Activated T-cell treated with anti-CD3 and anti-CD28 coated beads, Interleukin-2, amount 50 U/mL, for 4 hours (primary cell): Measurements from ENCODE around the gene UROD. TPM values are rescaled to one million over a fixed set of nuclear protein-coding genes. Genes with fewer than 3 reads are reported as not detected.
"Not testable (repeated sequence)": the region's sequence is repeated elsewhere in the genome, so short reads cannot be mapped to it uniquely, and the experiment has no call there.

ENCODE experiments used
- ATAC-seq, 2 donors: fragments of 200-7000 bp; cut with Tn5 transposase; one replicate each; pipeline ENCODE4 v1.10.0; 2021
- DNase-seq: peaks from one replicate; pipeline ENCODE4 v3.0.0-alpha.2; 2020
- H3K27me3 Mint-ChIP-seq: one replicate; pipeline ENCODE4 v1.8.0; 2021; ENCODE audit warnings: low read depth, mixed read lengths
- H3K36me3 Mint-ChIP-seq: one replicate; pipeline ENCODE4 v1.8.0; 2022; ENCODE audit warnings: mixed read lengths; ENCODE audit not compliant: insufficient read depth
- H3K4me1 Mint-ChIP-seq: one replicate; pipeline ENCODE4 v1.8.0; 2021; ENCODE audit warnings: low read depth, mixed read lengths
- H3K4me3 Mint-ChIP-seq: one replicate; pipeline ENCODE4 v1.8.0; 2021; ENCODE audit warnings: mild to moderate bottlenecking, moderate library complexity, mixed read lengths
- H3K9me3 Mint-ChIP-seq: one replicate; pipeline ENCODE4 v1.8.0; 2021; ENCODE audit warnings: mixed read lengths
- total RNA-seq, 3 donors: library from RNA; stranded (reverse); gene quantifications; one replicate each; pipeline ENCODE4 v1.2.1, GENCODE V29; 2021

The UROD gene
- total RNA-seq, 3 donors from 2014 or later: 95.0 to 112 (median 99.1) TPM

GRCh38 chr1:45038661-45039364 lies 26.8 kb downstream of the UROD start:
- DNase-seq (no peak), ATAC-seq (no peak)
- Mint-ChIP-seq H3K4me3 (no peak overlapping the region), H3K9me3 (no peaks in the 10 kb centered on the region), H3K36me3 (peaks cover 11% of the 10 kb centered on the region), H3K4me1 (no peaks in the 10 kb centered on the region), H3K27me3 (no peaks in the 10 kb centered on the region)

GRCh38 chr1:45040297-45040696 lies 28.2 kb downstream of the UROD start:
- no peaks in the 10 kb centered on the region for H3K27me3 Mint-ChIP-seq
- no peak overlapping the region for H3K4me3 Mint-ChIP-seq
- ATAC-seq: no peak
- H3K36me3 Mint-ChIP-seq: peaks cover 9% of the 10 kb centered on the region
- H3K9me3 Mint-ChIP-seq: no peaks in the 10 kb centered on the region
- no peak for DNase-seq
- no peaks in the 10 kb centered on the region for H3K4me1 Mint-ChIP-seq

DNA sequence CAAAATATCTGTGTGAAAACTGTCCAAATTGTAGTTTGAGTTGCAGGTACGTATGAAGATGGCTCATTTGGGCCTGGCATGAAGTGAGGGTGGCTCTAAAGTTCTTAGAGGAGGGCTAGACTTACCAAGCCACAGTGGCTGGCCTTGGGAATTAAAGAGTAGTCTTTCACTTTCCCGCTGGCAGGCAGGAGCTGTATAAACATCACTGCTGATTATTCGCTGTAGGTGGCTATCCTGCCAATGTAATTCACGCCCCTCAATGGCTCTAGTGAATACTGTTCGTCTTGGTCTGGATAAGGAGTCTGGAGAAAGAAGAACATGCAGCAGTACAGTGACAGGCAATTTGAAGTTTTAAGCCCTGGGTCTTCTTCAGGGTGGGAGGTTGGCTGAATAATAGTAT lies 31.0 kb downstream of the UROD start:
- Mint-ChIP-seq H3K27me3 (no peaks in the 10 kb centered on the region), H3K36me3 (peaks cover 9% of the 10 kb centered on the region)

GRCh38 chr1:45044916-45045315 lies 32.9 kb downstream of the UROD start:
- Mint-ChIP-seq H3K36me3 (peaks cover 6% of the 10 kb centered on the region), H3K4me3 (no peak overlapping the region)
- ATAC-seq: no peak

More for the DNA sequence above, 31.0 kb downstream of the UROD start:
- DNase-seq (no peak), ATAC-seq (no peak)
- Mint-ChIP-seq H3K4me3 (no peak overlapping the region), H3K4me1 (no peaks in the 10 kb centered on the region), H3K9me3 (no peaks in the 10 kb centered on the region)

GRCh38 chr1:45047032-45047431 lies 35.0 kb downstream of the UROD start:
- no peaks in the 10 kb centered on the region for H3K9me3 Mint-ChIP-seq
- ATAC-seq: no peak
- no peak for DNase-seq
- no peak overlapping the region for H3K4me3 Mint-ChIP-seq
- H3K36me3 Mint-ChIP-seq: peaks cover 6% of the 10 kb centered on the region
- peaks cover 19% of the 10 kb centered on the region for H3K4me1 Mint-ChIP-seq
- H3K27me3 Mint-ChIP-seq: no peaks in the 10 kb centered on the region

More at GRCh38 chr1:45044916-45045315, 32.9 kb downstream of the UROD start:
- no peak for DNase-seq
- Mint-ChIP-seq H3K27me3 (no peaks in the 10 kb centered on the region), H3K4me1 (peaks cover 5% of the 10 kb centered on the region), H3K9me3 (no peaks in the 10 kb centered on the region)

GRCh38 chr1:45051005-45051772 lies 39.1 kb downstream of the UROD start:
- Mint-ChIP-seq H3K4me1 (peaks cover 19% of the 10 kb centered on the region), H3K36me3 (peaks cover 1% of the 10 kb centered on the region), H3K4me3 (peak overlapping the region; percentile 73), H3K27me3 (no peaks in the 10 kb centered on the region), H3K9me3 (no peaks in the 10 kb centered on the region)
- peak; percentile 78 to 82 for ATAC-seq
- no peak for DNase-seq

DNA sequence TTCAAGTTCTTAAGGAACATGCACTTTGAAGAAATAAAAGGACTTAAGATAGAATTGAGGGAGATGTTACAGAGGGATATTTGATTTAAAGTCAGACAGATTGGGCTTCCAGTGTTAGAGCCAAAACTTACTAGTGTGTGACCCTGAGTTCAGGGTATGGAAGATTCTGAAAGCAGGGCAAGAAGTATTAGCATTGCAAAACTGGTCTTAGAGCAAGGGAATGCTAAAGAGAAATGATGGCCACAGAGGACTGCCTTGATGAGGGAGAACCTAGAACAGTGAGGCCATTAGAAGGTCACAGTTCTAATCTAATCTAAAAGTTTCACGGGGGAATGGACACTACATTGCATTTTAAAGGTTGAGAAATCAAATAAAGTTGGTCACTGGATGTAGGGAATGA lies 45.5 kb downstream of the UROD start:
- peaks cover 1% of the 10 kb centered on the region for H3K36me3 Mint-ChIP-seq

DNA sequence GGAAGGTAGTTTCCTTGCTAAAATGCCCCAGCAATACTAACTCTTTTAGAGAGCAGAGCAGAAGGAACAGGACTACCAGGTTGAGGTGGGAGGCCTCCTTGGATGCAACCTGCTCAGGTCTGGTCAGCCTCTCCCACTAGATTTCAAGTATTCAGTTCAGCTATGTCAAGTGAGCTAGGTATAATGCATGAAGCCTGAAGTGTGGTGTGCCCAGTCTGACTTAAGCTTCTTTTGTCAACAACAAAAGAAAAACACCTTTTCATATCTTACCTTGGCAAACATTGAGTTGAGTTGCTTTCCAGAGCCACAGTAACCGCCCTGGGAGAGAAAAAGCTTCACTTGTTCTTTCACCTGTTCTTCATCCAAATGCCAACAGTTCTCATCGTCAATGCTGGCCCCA lies 47.8 kb downstream of the UROD start:
- no peak for DNase-seq
- ATAC-seq: no peak
- Mint-ChIP-seq H3K4me1 (no peaks in the 10 kb centered on the region), H3K36me3 (no peaks in the 10 kb centered on the region), H3K4me3 (no peak overlapping the region), H3K9me3 (no peaks in the 10 kb centered on the region), H3K27me3 (no peaks in the 10 kb centered on the region)

More for the DNA sequence above, 45.5 kb downstream of the UROD start:
- Mint-ChIP-seq H3K27me3 (no peaks in the 10 kb centered on the region), H3K4me3 (no peak overlapping the region), H3K4me1 (no peaks in the 10 kb centered on the region), H3K9me3 (no peaks in the 10 kb centered on the region)
- ATAC-seq (no peak), DNase-seq (no peak)

DNA sequence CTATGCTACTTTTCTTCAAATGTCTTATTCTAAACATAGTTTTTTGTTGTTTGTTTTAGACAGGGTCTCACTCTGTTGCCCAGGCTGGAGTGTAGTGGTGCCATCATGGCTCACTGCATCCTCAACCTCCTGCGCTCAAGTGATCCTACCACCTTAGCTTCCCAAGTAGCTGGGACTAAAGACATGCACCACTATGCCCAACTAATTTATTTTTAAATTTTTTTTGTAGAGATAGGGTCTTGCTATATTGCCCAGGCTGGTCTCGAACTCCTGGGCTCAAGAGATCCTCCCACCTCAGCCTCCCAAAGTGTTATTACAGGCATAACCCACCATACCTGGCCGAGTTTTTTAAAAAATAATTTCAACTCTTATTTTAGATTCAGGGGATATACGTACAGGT lies 50.4 kb downstream of the UROD start:
- not testable (repeated sequence) for DNase-seq, H3K27me3 Mint-ChIP-seq, ATAC-seq, H3K36me3 Mint-ChIP-seq, H3K4me1 Mint-ChIP-seq, H3K9me3 Mint-ChIP-seq, H3K4me3 Mint-ChIP-seq

DNA sequence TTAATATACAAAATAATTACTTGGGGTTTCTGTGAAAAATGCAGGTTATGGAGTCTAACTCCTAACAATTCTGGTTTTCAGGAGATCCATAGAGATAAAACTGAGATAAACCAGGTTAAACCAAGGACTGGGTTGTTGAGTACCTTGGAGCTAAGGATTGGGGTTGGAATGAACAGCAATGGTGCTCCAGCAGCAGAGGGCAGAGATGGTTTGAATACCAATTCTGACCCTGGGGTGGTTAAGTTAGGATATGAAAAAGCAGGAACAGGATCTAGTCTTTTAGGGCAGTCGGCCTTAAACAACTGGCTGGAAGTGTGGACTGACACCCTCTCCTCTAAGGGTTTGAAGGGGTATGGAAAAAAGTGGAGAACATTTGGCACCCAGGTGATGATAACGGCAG lies 53.0 kb downstream of the UROD start:
- no peak overlapping the region for H3K4me3 Mint-ChIP-seq
- no peak for ATAC-seq

More for the DNA sequence above, 53.0 kb downstream of the UROD start:
- no peaks in the 10 kb centered on the region for H3K27me3 Mint-ChIP-seq
- no peaks in the 10 kb centered on the region for H3K4me1 Mint-ChIP-seq
- no peak for DNase-seq
- no peaks in the 10 kb centered on the region for H3K36me3 Mint-ChIP-seq
- H3K9me3 Mint-ChIP-seq: peaks cover 4% of the 10 kb centered on the region

Other genes with a start within 250 kb of the UROD start
- 1,000 to 10,000 TPM; 2,825 to 3,013 (median 2,945) TPM for gene RPS8, start 236.7 kb upstream of the UROD start, total RNA-seq
- gene BEST4, start 224.1 kb upstream of the UROD start, total RNA-seq: under 1 TPM; 0.53 to 0.63 (median 0.57) TPM
- 100 to 1,000 TPM; 186 to 239 (median 203) TPM for gene PLK3, start 211.9 kb upstream of the UROD start, total RNA-seq
- not detected for gene DYNLT4, start 204.9 kb upstream of the UROD start, total RNA-seq
- 10 to 100 TPM in 1 of 3 donors, 1 to 10 TPM in 2; 8.2 to 14.0 (median 8.3) TPM for gene BTBD19, start 203.7 kb upstream of the UROD start, total RNA-seq
- gene PTCH2, start 169.0 kb upstream of the UROD start, total RNA-seq: 1 to 10 TPM; 1.4 to 1.9 (median 1.6) TPM
- 10 to 100 TPM; 61.8 to 67.2 (median 66.7) TPM for gene EIF2B3, start 25.7 kb upstream of the UROD start, total RNA-seq
- gene HECTD3, start 930 bp upstream of the UROD start, total RNA-seq: 10 to 100 TPM; 27.4 to 30.4 (median 30.2) TPM
- gene ZSWIM5, start 194.4 kb downstream of the UROD start, total RNA-seq: 1 to 10 TPM in 1 of 3 donors, under 1 TPM in 2; 0.63 to 1.1 (median 0.68) TPM